Measurements from ENCODE around the gene SEPTIN14.
"Not testable (repeated sequence)": the region's sequence is repeated elsewhere in the genome, so short reads cannot be mapped to it uniquely, and the experiment has no call there.

The SEPTIN14 gene

GRCh38 chr7:55784151-55784550 is 78.4 kb downstream of the SEPTIN14 start:
- DNase-seq (ENCODE audit: low read depth in 2 of 2): no peak

- no peak for DNase-seq (ENCODE audit: low read depth in 2 of 2)
These were observed 83.9 kb downstream of the SEPTIN14 start for GRCh38 chr7:55778631-55779030.

- no peak for DNase-seq (ENCODE audit: low read depth in 2 of 2)
These were observed 86.4 kb downstream of the SEPTIN14 start for GRCh38 chr7:55776196-55776595.

GRCh38 chr7:55775051-55775420 is 87.5 kb downstream of the SEPTIN14 start:
- DNase-seq (ENCODE audit: low read depth in 2 of 2): no peak

- no peak for DNase-seq (ENCODE audit: low read depth in 2 of 2)
These were observed 88.1 kb downstream of the SEPTIN14 start for GRCh38 chr7:55774327-55775050.

- DNase-seq (ENCODE audit: low read depth in 2 of 2): no peak
These were observed 91.8 kb downstream of the SEPTIN14 start for GRCh38 chr7:55770778-55771177.

- DNase-seq (ENCODE audit: low read depth in 2 of 2): not testable (repeated sequence)
These were observed 109.2 kb downstream of the SEPTIN14 start for GRCh38 chr7:55753274-55753862.

- not testable (repeated sequence) for DNase-seq (ENCODE audit: low read depth in 2 of 2)
These were observed 117.8 kb downstream of the SEPTIN14 start for GRCh38 chr7:55744706-55745105.
